ENCODE results near the gene BMP2.

DNA sequence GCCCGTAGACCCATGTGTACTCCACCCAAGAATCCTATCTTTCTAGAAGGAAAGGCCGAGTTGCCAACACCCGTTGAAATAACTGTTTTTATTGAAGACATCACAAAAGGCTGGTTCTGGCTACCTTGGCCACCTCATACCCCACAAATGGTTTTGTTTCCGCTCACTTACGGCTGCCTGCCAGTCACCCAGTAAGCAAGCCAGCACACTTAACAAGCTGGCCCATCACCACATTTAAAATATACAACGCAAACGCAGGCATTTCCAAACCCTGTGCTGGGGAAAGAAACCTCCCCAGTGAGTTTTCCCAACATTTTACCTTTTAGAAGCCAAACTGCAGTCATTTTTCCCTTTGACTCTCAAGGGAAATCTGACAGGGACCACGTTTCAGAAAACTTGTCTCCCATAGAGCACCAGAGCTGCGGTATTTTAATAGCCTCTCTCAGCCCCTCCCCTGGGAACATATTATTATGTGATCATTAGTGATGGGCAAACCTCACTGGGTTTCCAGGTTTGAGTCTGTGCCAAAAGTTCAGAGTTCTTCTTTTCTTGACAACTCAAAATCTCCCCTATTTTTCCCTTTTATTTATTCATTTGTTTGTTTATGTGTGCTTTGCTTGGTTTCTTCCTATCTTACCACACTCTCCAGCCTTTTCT, 36.7 kb upstream of the BMP2 start:
- no peak for TF ChIP-seq CTCF (IDR thresholded peaks at IDR 0.05)
- TF ChIP-seq POLR2A (IDR thresholded peaks at IDR 0.05) = no peak
- no peak for TF ChIP-seq POLR2AphosphoS5 (IDR thresholded peaks at IDR 0.05)

Data from breast epithelium (tissue), 3 donors.